SK-N-SH treated with all-trans-retinoic acid at 6 μM for 48 hours (cell line): Measurements from ENCODE around the gene AOC3.
"Not testable (repeated sequence)": the region's sequence is repeated elsewhere in the genome, so short reads cannot be mapped to it uniquely, and the experiment has no call there.

Source experiments
- ATAC-seq: fragments of 200-7000 bp; cut with Tn5 transposase; 3 replicates; pipeline ENCODE4 v1.9.1; 2020; ENCODE audit warnings: mild to moderate bottlenecking, moderate library complexity
- ARNTL ChIP-seq: fragments of 450-650 bp; formaldehyde crosslinking; IDR thresholded peaks from 2 replicates; pipeline ENCODE4 v1.5.0; 2020; ENCODE audit warnings: low read depth, mild to moderate bottlenecking, moderate library complexity, borderline replicate concordance
- BACH2 ChIP-seq: fragments of 250-450 bp; sonication (Bioruptor Pico); IDR thresholded peaks from 2 replicates; pipeline ENCODE4 v1.9.0; 2021; ENCODE audit warnings: mild to moderate bottlenecking, borderline replicate concordance
- CSDC2 ChIP-seq: fragments of 250-450 bp; sonication (Bioruptor Pico); IDR thresholded peaks from 2 replicates; pipeline ENCODE4 v1.5.0; 2020; ENCODE audit warnings: mild to moderate bottlenecking, moderate library complexity
- ESRRG ChIP-seq: fragments of 250-450 bp; sonication (Bioruptor Pico); IDR thresholded peaks from 2 replicates; pipeline ENCODE4 v1.6.1; 2021; ENCODE audit warnings: mild to moderate bottlenecking
- GLIS3 ChIP-seq: fragments of 250-450 bp; sonication (Bioruptor Pico); IDR thresholded peaks from 2 replicates; pipeline ENCODE4 v1.5.0; 2020; ENCODE audit warnings: mild to moderate bottlenecking, moderate library complexity
- ISL1 ChIP-seq: fragments of 250-450 bp; sonication (Bioruptor Pico); IDR thresholded peaks from 2 replicates; pipeline ENCODE4 v2.1.2; 2022; ENCODE audit warnings: mild to moderate bottlenecking, moderate library complexity
- OSR1 ChIP-seq: fragments of 250-450 bp; sonication (Bioruptor Pico); IDR thresholded peaks from 2 replicates; pipeline ENCODE4 v1.8.0; 2022; ENCODE audit warnings: moderate library complexity, mild to moderate bottlenecking, inconsistent platforms
- PPARA ChIP-seq: fragments of 250-450 bp; sonication (Bioruptor Pico); IDR thresholded peaks from 2 replicates; pipeline ENCODE4 v1.5.0; 2020; ENCODE audit warnings: mild to moderate bottlenecking, borderline replicate concordance
- RARB ChIP-seq: fragments of 250-450 bp; sonication (Bioruptor Pico); IDR thresholded peaks from 2 replicates; pipeline ENCODE4 v1.8.0; 2021; ENCODE audit warnings: mild to moderate bottlenecking, moderate library complexity
- TCF4 ChIP-seq: fragments of 250-450 bp; sonication (Bioruptor Pico); IDR thresholded peaks from 2 replicates; pipeline ENCODE4 v1.8.0; 2021; ENCODE audit warnings: mild to moderate bottlenecking, moderate library complexity, borderline replicate concordance
- ZC3H10 ChIP-seq: fragments of 250-450 bp; sonication (Bioruptor Pico); IDR thresholded peaks from 2 replicates; pipeline ENCODE4 v1.5.1; 2021; ENCODE audit warnings: mild to moderate bottlenecking, moderate library complexity
- ZFP30 ChIP-seq: fragments of 450-650 bp; formaldehyde crosslinking; IDR thresholded peaks from 2 replicates; pipeline ENCODE4 v1.5.0; 2022; ENCODE audit warnings: mild to moderate bottlenecking, moderate library complexity
- ZNF565 ChIP-seq: fragments of 450-650 bp; formaldehyde crosslinking; conservative IDR thresholded peaks from 2 replicates; pipeline ENCODE4 v1.5.0; 2020; ENCODE audit warnings: low read depth, mild to moderate bottlenecking, moderate library complexity
- ZNF70 ChIP-seq: fragments of 450-650 bp; formaldehyde crosslinking; IDR thresholded peaks from 2 replicates; pipeline ENCODE4 v1.5.0; 2020; ENCODE audit warnings: mild to moderate bottlenecking, moderate library complexity
- ZNF8 ChIP-seq: fragments of 450-650 bp; formaldehyde crosslinking; IDR thresholded peaks from 2 replicates; pipeline ENCODE4 v1.5.0; 2020; ENCODE audit warnings: mild to moderate bottlenecking, moderate library complexity
- TF ChIP-seq, protein P1 (sequence below): fragments of 250-450 bp; sonication (Bioruptor Pico); IDR thresholded peaks from 2 replicates; pipeline ENCODE4 v1.5.1; 2021; ENCODE audit warnings: mild to moderate bottlenecking, moderate library complexity
- TF ChIP-seq, protein P2 (sequence below): fragments of 250-450 bp; sonication (Bioruptor Pico); IDR thresholded peaks from 2 replicates; pipeline ENCODE4 v1.8.0; 2020; ENCODE audit warnings: mild to moderate bottlenecking, moderate library complexity, borderline replicate concordance
- TF ChIP-seq, protein P3 (sequence below): fragments of 250-450 bp; sonication (Bioruptor Pico); IDR thresholded peaks from 2 replicates; pipeline ENCODE4 v1.8.0; 2021; ENCODE audit warnings: low read depth, mild to moderate bottlenecking, moderate library complexity, borderline replicate concordance
- TF ChIP-seq, protein P4 (sequence below): fragments of 250-450 bp; sonication (Bioruptor Pico); IDR thresholded peaks from 2 replicates; pipeline ENCODE4 v1.5.0; 2020; ENCODE audit warnings: mild to moderate bottlenecking, moderate library complexity

Gene AOC3

DNA sequence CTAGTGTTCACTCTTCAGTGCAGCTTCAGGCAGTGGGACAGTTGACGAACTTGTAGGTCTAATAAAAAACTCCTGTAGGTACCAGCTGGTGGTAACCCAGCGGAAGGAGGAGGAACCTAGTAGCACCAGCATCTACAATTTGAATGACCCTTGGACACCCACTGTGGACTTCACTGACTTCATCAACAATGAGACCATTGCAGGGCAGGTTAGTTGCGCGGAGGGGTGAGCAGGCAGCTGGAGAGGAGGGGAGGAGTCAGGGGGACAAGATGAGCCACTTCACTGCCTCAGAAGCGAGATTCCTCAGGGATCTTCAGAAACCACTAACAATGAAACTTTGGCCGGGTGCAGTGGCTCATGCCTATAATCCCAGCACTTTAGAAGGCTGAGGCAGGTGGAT lies 22.3 kb downstream of the AOC3 start:
- TF ChIP-seq, protein P1, sequence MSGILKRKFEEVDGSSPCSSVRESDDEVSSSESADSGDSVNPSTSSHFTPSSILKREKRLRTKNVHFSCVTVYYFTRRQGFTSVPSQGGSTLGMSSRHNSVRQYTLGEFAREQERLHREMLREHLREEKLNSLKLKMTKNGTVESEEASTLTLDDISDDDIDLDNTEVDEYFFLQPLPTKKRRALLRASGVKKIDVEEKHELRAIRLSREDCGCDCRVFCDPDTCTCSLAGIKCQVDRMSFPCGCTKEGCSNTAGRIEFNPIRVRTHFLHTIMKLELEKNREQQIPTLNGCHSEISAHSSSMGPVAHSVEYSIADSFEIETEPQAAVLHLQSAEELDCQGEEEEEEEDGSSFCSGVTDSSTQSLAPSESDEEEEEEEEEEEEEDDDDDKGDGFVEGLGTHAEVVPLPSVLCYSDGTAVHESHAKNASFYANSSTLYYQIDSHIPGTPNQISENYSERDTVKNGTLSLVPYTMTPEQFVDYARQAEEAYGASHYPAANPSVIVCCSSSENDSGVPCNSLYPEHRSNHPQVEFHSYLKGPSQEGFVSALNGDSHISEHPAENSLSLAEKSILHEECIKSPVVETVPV (CRISPR knock-in tag): no peak
- TF ChIP-seq TCF4 (CRISPR knock-in tag) (no peak), ZC3H10 (CRISPR knock-in tag) (no peak)
- TF ChIP-seq, protein P2, sequence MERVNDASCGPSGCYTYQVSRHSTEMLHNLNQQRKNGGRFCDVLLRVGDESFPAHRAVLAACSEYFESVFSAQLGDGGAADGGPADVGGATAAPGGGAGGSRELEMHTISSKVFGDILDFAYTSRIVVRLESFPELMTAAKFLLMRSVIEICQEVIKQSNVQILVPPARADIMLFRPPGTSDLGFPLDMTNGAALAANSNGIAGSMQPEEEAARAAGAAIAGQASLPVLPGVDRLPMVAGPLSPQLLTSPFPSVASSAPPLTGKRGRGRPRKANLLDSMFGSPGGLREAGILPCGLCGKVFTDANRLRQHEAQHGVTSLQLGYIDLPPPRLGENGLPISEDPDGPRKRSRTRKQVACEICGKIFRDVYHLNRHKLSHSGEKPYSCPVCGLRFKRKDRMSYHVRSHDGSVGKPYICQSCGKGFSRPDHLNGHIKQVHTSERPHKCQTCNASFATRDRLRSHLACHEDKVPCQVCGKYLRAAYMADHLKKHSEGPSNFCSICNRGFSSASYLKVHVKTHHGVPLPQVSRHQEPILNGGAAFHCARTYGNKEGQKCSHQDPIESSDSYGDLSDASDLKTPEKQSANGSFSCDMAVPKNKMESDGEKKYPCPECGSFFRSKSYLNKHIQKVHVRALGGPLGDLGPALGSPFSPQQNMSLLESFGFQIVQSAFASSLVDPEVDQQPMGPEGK: no peak
- TF ChIP-seq, all 23 proteins: peak for 0
- no peak for ATAC-seq

DNA sequence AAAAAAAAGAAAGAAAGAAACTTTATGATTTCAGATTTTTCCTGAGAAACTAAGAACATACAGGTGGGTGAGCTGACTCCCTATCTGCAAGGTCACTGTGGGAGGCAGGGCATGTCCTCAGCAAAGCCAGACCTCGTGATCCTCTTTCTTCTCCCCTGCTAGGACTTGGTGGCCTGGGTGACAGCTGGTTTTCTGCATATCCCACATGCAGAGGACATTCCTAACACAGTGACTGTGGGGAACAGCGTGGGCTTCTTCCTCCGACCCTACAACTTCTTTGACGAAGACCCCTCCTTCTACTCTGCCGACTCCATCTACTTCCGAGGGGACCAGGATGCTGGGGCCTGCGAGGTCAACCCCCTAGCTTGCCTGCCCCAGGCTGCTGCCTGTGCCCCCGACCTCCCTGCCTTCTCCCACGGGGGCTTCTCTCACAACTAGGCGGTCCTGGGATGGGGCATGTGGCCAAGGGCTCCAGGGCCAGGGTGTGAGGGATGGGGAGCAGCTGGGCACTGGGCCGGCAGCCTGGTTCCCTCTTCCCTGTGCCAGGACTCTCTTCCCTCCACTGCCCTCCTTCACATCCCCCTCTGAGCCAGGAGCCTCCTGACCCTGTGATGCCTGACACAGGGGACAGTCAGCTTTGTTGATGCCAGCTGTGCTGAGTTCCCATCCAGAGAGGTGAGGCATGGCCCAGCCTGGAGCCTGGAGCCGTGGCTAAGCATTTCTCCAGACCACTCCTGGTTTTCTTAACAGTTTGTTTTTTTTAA lies 23.1 kb downstream of the AOC3 start:
- ATAC-seq: not testable (repeated sequence)

GRCh38 chr17:42877037-42877436 lies 26.0 kb downstream of the AOC3 start:
- ATAC-seq: no peak

DNA sequence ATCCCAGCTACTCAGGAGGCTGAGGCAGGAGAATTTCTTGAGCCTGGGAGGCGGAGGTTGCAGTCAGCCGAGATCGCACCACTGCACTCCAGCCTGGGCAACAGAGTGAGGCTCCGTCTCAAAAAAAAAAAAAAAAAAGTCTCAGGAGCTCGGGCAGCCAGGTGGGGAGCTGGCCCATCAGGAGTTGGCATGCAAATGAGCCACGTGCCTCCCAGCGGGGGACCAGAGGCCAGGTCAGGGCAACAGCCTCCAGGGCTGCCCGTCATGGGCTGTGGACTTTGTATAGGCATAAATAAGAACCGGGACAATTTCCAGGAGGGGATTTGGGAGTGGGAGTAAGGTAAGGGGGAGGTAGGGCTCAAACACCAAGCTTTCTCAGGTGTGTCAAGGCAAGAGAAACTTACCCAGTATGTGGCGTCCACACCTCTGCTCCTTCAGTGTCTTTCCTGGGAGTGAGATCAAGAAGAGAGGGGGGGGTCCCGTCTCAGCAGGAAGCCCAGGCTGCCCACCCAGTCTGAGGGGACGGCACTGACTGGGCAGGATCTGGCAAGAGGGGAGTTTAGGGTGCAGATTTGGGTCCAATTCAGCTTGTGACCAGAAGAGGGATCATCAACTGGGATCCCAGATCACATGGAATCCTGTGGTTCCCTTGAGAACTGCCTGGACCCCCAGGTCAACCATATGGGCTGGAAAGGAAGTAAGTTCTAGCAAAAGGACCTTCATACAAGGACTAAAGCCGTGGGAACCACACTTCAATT lies 27.3 kb downstream of the AOC3 start:
- TF ChIP-seq, protein P2: no peak
- TF ChIP-seq, protein P3, sequence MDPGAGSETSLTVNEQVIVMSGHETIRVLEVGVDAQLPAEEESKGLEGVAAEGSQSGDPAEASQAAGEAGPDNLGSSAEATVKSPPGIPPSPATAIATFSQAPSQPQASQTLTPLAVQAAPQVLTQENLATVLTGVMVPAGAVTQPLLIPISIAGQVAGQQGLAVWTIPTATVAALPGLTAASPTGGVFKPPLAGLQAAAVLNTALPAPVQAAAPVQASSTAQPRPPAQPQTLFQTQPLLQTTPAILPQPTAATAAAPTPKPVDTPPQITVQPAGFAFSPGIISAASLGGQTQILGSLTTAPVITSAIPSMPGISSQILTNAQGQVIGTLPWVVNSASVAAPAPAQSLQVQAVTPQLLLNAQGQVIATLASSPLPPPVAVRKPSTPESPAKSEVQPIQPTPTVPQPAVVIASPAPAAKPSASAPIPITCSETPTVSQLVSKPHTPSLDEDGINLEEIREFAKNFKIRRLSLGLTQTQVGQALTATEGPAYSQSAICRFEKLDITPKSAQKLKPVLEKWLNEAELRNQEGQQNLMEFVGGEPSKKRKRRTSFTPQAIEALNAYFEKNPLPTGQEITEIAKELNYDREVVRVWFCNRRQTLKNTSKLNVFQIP (CRISPR knock-in tag): no peak
- TF ChIP-seq PPARA (CRISPR knock-in tag) (no peak), CSDC2 (CRISPR knock-in tag) (no peak), GLIS3 (CRISPR knock-in tag) (no peak), ZC3H10 (CRISPR knock-in tag) (no peak), ZNF70 (CRISPR knock-in tag) (no peak), RARB (no peak), ESRRG (CRISPR knock-in tag) (no peak), ARNTL (CRISPR knock-in tag) (no peak)
- no peak for ATAC-seq

More at GRCh38 chr17:42877037-42877436, 26.0 kb downstream of the AOC3 start:
- TF ChIP-seq ZFP30 (CRISPR knock-in tag): no peak
- TF ChIP-seq ZNF565 (CRISPR knock-in tag): no peak
- TF ChIP-seq ZNF70 (CRISPR knock-in tag): no peak
- no peak for TF ChIP-seq ISL1 (CRISPR knock-in tag)
- no peak for TF ChIP-seq ZNF8 (CRISPR knock-in tag)
- TF ChIP-seq, protein P4, sequence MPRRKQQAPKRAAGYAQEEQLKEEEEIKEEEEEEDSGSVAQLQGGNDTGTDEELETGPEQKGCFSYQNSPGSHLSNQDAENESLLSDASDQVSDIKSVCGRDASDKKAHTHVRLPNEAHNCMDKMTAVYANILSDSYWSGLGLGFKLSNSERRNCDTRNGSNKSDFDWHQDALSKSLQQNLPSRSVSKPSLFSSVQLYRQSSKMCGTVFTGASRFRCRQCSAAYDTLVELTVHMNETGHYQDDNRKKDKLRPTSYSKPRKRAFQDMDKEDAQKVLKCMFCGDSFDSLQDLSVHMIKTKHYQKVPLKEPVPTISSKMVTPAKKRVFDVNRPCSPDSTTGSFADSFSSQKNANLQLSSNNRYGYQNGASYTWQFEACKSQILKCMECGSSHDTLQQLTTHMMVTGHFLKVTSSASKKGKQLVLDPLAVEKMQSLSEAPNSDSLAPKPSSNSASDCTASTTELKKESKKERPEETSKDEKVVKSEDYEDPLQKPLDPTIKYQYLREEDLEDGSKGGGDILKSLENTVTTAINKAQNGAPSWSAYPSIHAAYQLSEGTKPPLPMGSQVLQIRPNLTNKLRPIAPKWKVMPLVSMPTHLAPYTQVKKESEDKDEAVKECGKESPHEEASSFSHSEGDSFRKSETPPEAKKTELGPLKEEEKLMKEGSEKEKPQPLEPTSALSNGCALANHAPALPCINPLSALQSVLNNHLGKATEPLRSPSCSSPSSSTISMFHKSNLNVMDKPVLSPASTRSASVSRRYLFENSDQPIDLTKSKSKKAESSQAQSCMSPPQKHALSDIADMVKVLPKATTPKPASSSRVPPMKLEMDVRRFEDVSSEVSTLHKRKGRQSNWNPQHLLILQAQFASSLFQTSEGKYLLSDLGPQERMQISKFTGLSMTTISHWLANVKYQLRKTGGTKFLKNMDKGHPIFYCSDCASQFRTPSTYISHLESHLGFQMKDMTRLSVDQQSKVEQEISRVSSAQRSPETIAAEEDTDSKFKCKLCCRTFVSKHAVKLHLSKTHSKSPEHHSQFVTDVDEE (CRISPR knock-in tag): no peak
- no peak for TF ChIP-seq OSR1
- no peak for TF ChIP-seq BACH2 (CRISPR knock-in tag)
- TF ChIP-seq GLIS3 (CRISPR knock-in tag): no peak
